Choroid plexus epithelial cell (primary cell): ENCODE results near the gene BCL2L14.

Experiments used
- DNase-seq: peaks from one replicate; pipeline ENCODE4 v3.0.0-alpha.2; 2010; ENCODE audit warnings: low read depth
- H3K4me3 ChIP-seq: 2 replicates; pipeline ENCODE4 v1.5.1; 2011; ENCODE audit warnings: low read depth, mild to moderate bottlenecking, control low read depth, low read length, moderate library complexity
- TF ChIP-seq, protein P1 (sequence below): conservative IDR thresholded peaks from 2 replicates; pipeline ENCODE4 v1.5.1; 2011; ENCODE audit warnings: low read depth, mild to moderate bottlenecking, control low read depth, inconsistent platforms, low read length, moderate library complexity

BCL2L14 gene

GRCh38 chr12:12070674-12071656 is at the start of gene BCL2L14:
Gene BCL2L14, plus strand, starts transcription at chr12:12070939. Its CDS starts 8,367 bp downstream, at chr12:12079306.
- DNase-seq, result no peak
- H3K4me3 ChIP-seq, result no peak within 1 kb of the TSS
- TF ChIP-seq, protein P1, sequence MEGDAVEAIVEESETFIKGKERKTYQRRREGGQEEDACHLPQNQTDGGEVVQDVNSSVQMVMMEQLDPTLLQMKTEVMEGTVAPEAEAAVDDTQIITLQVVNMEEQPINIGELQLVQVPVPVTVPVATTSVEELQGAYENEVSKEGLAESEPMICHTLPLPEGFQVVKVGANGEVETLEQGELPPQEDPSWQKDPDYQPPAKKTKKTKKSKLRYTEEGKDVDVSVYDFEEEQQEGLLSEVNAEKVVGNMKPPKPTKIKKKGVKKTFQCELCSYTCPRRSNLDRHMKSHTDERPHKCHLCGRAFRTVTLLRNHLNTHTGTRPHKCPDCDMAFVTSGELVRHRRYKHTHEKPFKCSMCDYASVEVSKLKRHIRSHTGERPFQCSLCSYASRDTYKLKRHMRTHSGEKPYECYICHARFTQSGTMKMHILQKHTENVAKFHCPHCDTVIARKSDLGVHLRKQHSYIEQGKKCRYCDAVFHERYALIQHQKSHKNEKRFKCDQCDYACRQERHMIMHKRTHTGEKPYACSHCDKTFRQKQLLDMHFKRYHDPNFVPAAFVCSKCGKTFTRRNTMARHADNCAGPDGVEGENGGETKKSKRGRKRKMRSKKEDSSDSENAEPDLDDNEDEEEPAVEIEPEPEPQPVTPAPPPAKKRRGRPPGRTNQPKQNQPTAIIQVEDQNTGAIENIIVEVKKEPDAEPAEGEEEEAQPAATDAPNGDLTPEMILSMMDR, result no peak

- DNase-seq, result no peak
- TF ChIP-seq, protein P1, result no peak
- no peak overlapping the region for H3K4me3 ChIP-seq
Measured at GRCh38 chr12:12022306-12022936, 48.3 kb upstream of the BCL2L14 start.

DNA sequence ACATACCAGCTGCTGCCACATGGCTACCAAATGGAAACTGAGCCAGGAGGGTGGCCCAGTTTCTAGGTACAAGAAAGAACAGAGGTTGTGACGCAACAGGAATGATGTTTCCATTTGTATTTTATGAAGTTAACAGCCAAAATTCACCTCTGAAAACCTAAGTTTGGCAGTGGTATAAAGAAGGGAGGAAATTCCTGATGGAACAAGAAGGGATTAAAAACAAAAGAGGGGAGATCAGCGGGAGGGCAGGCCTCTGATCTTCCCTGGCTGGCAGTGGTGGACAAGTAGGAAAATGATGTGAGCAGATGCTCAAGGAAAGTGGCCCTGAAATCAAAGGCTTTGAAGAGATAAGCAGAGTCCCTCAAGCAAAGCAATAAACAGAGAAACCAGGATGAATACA is 47.3 kb upstream of the BCL2L14 start:
- DNase-seq, result no peak
- no peak overlapping the region for H3K4me3 ChIP-seq
- TF ChIP-seq, protein P1, result no peak

DNA sequence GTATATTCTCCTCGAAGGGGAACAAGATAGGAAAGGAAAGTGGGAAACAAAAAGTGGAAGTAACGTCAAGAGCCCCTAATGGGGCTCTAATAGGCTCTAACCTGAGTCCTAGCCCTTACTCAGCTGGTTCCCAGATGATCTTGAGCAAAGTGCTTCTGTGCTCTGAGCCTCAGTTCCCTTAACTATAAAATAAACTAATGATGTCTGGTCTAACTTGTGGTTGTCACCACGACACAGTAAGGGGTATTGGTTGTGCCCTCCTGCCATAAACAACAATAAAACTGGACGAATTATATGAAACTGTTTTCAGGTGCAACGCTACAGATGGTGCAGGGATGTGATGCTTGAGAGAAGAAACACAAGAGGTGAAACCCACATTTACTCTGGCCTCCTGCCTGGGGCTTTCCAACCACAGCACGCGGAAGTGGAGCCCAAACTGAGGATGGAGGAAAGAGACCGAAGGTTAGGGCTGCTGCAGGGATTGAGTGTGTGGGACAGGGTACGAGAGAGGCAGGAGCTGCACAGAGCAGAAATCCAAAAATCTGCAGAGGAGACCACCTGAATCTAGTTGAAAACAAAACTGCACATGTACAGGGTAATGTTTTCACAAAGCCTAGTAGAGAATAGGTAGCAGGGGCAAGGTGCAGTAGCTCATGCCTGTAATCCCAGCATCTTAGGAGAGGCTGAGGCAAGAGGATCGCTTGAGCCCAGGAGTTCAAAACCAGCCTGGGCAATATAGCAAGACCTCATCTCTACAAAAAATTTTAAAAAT is 45.6 kb upstream of the BCL2L14 start:
- H3K4me3 ChIP-seq, result no peak overlapping the region
- TF ChIP-seq, protein P1, result no peak
- no peak for DNase-seq

- no peak for DNase-seq
Measured at GRCh38 chr12:12025799-12026386, 44.8 kb upstream of the BCL2L14 start.

More at GRCh38 chr12:12025799-12026386, 44.8 kb upstream of the BCL2L14 start:
- TF ChIP-seq, protein P1, result no peak
- H3K4me3 ChIP-seq, result no peak overlapping the region
